Stimulated activated CD8-positive, alpha-beta memory T cell treated with anti-CD3 and anti-CD28 coated beads, Interleukin-7, amount 100 ng/mL, for 48 hours (primary cell): ENCODE results near the gene CANT1.

Source experiments
- DNase-seq, 2 donors: peaks; one replicate each; pipeline ENCODE4 v3.0.0-alpha.2; 2020; ENCODE audit warnings: low read depth in 1 of 2; ENCODE audit errors: extremely low read depth in 1 of 2

The CANT1 gene

GRCh38 chr17:79012563-79013134 is 3.1 kb upstream of the CANT1 start:
- no peak for DNase-seq

GRCh38 chr17:79011451-79012147 is 2.0 kb upstream of the CANT1 start:
- no peak for DNase-seq

GRCh38 chr17:79010304-79010646 is 711 bp upstream of the CANT1 start:
- DNase-seq: no peak

- DNase-seq: no peak
Measured at GRCh38 chr17:79008666-79009387, 737 bp downstream of the CANT1 start.

GRCh38 chr17:79007504-79008381 is 1.8 kb downstream of the CANT1 start:
- no peak for DNase-seq

- no peak for DNase-seq
Measured at GRCh38 chr17:79006794-79007503, 2.6 kb downstream of the CANT1 start.

GRCh38 chr17:79006046-79006445 is 3.5 kb downstream of the CANT1 start:
- no peak for DNase-seq

GRCh38 chr17:79005063-79005861 is 4.3 kb downstream of the CANT1 start:
- no peak for DNase-seq

GRCh38 chr17:79003661-79004411 is 5.7 kb downstream of the CANT1 start:
- no peak for DNase-seq

GRCh38 chr17:79002796-79003593 is 6.6 kb downstream of the CANT1 start:
- DNase-seq: no peak

GRCh38 chr17:79002291-79002690 is 7.3 kb downstream of the CANT1 start:
- no peak for DNase-seq

GRCh38 chr17:79001190-79002020 is 8.2 kb downstream of the CANT1 start:
- no peak for DNase-seq

- DNase-seq: no peak
Measured at GRCh38 chr17:79000396-79001189, 9.0 kb downstream of the CANT1 start.

- no peak for DNase-seq
Measured at GRCh38 chr17:78999947-79000395, 9.6 kb downstream of the CANT1 start.

GRCh38 chr17:78999056-78999768 is 10.4 kb downstream of the CANT1 start:
- DNase-seq: no peak
